NCI-H2107 treated with DMSO at 0.1 percent for 48 hours (cell line): ENCODE results near the gene TBX19.

Experiments
- DNase-seq: peaks from one replicate; lab custom pipeline; 2025; ENCODE audit not compliant: unreplicated experiment; lab: John Stamatoyannopoulos, UW

The TBX19 gene

GRCh38 chr1:168279253-168279652 lies 1.4 kb upstream of the TBX19 start:
- DNase-seq: no peak

GRCh38 chr1:168281603-168282325 lies 1.1 kb downstream of the TBX19 start:
- DNase-seq: no peak

GRCh38 chr1:168285521-168285790 lies 4.8 kb downstream of the TBX19 start:
- peak; percentile 59 for DNase-seq

- DNase-seq: peak; percentile 59
Measured at GRCh38 chr1:168285971-168286927, 5.6 kb downstream of the TBX19 start.

DNA sequence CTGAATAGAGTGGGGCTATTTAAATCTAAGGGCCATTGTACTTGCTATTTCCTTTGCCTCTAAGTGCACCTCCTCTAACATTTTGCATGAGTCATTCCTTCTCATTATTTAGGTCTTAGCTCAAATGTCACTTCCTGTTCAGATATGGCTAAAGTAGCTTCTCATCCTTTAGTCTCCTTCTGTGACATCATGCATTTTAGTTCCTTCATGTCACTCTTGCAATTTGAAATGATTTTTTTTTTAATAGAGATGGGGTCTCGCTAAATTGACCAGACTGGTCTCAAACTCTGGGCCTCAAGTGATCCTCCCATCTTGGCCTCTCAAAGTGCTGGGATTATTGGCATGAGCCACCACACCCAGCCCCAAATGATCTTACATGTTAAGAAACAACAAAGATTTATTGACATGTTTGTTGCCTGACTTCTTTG lies 6.6 kb downstream of the TBX19 start:
- DNase-seq: peak; percentile 53

GRCh38 chr1:168288311-168289052 lies 7.8 kb downstream of the TBX19 start:
- no peak for DNase-seq

GRCh38 chr1:168291222-168291837 lies 10.7 kb downstream of the TBX19 start:
- peak; percentile 58 for DNase-seq

DNA sequence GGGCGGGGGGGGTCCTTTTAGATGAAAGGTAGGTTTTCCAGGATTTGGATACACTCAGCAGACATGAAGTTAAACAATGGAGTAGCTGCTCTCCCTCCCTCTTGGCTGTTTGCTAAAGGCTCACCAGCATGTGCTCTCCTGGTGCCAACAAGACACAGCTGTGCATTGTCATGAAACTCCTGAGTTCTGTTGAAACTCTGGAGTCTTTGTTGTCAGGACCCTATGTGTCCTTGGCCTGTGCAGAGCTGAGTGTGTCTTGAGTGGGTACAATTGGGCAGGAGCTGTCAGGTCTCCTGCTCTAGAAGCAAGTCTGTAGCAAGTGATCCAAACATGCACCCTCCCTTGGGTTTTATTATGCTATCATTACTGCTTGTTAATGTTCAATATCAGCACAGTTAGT lies 12.7 kb downstream of the TBX19 start:
- no peak for DNase-seq

- no peak for DNase-seq
Measured at GRCh38 chr1:168295411-168296114, 14.9 kb downstream of the TBX19 start.

DNA sequence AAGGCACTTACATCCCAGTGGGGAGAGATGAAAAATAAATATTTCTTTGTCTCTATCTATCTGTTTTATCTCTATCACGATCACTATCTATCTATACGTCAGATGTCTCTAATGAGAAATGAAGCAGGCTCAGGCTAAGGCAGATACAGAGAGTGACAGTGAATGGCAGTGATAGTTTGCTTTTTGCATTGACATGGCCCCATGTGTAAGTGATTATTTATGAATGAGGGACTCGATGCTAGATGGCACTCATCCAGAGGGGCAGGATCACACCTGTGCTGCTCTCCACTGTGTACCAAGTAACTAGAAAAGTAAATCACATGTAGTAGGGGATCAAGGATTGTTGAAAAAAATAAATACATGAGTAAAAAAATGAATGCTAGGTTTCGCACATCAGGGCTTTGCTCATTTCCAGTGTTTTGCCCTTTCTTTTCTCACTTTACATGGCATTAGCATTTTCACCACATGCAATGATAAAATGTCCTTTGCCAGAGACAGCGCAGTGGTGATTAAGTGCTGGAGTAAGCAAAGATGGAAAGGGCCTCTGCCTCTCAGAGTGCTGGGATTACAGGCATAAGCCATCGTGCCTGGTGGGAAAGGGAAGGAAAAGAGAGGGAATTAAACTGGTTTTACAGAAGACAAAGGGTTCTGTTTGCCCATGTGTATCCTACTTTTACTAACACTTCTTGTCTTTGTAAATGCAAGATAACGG lies 16.5 kb downstream of the TBX19 start:
- no peak for DNase-seq

DNA sequence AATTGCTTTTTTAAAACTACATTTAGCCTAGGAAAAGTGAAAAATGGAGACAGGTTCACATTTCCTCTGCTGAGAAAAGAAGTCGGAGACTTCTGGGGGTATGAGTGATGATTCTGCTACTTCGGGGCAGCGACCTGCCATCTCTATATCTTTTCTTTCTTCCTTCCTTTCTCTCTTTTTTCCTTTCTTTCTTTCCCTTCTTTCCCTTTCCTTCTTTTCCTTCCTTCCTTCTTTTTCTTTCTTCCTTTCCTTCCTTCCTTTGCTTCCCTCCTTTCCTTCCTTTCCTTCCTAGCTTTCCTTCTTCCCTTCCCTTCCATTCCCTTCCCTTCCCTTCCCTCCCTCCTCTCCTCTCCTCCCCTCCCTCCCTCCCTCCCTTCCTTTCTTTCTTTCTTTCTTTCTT lies 17.8 kb downstream of the TBX19 start:
- no peak for DNase-seq

DNA sequence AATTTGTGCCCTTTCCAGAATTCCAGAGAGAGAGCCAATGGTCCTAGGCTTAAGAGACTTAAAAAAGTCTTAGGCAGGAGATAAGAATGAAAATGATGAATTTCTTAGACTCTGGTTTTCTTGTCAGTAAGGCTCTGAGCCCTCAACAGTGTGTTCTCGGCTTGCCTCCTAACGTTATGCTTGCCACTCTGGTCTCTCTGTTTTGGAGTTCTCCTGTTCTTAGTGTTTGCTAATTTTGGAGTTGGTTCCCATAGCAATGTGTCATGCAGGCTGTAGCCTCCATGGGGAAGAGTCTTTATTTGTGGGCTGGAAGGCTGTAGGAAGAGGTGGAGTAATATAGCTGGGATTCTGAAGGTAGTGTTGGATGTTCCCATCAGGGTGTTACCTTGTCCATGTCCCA lies 19.9 kb downstream of the TBX19 start:
- DNase-seq: no peak

- DNase-seq: no peak
Measured at GRCh38 chr1:168301664-168302320, 21.1 kb downstream of the TBX19 start.

- no peak for DNase-seq
Measured at GRCh38 chr1:168303716-168304540, 23.3 kb downstream of the TBX19 start.

GRCh38 chr1:168304865-168305264 lies 24.2 kb downstream of the TBX19 start:
- DNase-seq: no peak

DNA sequence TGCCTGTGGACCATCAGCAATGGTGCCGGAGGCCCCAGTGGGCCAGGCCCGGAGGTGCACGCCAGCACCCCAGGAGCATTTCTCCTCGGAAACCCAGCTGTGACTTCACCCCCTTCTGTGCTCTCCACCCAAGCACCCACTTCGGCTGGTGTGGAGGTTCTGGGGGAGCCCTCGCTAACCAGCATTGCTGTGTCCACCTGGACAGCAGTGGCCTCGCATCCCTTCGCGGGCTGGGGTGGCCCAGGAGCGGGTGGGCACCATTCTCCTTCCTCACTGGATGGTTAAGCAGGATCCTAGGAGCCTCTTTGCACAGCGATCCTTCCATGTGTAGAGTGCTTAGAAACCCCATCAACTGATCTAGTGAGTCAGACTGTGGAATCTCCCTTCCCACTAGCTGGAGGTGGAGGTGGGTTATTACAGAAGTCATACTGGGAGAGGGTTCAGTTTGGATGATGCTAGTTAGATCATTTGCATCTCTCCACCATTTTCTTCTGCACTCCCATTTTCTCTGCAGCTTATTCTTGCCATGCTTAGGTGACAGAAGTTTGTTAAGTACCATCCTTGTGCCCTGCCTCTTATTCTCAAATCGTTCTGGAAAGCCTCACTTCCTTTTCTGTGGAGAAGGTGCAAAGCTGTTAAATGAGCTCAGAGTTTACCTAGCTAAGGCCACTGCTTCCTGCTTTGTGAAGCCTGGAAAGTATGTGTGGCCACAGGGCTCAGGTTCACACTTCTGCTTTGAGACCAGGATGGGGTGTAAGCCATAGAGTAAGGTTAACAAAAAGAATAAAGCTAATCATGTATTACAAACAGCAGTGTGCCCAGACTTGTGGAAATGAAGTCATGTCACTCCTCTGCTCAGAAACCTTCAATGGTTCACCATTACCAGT lies 32.3 kb downstream of the TBX19 start:
- no peak for DNase-seq

- DNase-seq: no peak
Measured at GRCh38 chr1:168316142-168316541, 35.5 kb downstream of the TBX19 start.

GRCh38 chr1:168317309-168317708 lies 36.6 kb downstream of the TBX19 start:
- no peak for DNase-seq
